Kidney (tissue), 14 donors: ENCODE measurements around the gene NF1. TPM values are rescaled to one million over a fixed set of nuclear protein-coding genes. Genes with fewer than 3 reads are reported as not detected.

ENCODE experiments used
- DNase-seq, 5 donors: peaks; one replicate each; pipeline ENCODE4 v3.0.0-alpha.2; 2013 to 2020
- FAIRE-seq: peaks from 2 replicates; lab custom pipeline; 2012; peaks lifted over from hg19 to GRCh38; lab: Jason Lieb, UNC
- H3K27ac ChIP-seq, 2 donors: one replicate each; pipeline ENCODE4 v1.7.0; 2013; ENCODE audit warnings: low read depth in 2 of 2, low read length in 2 of 2, inconsistent platforms in 1 of 2
- H3K27me3 ChIP-seq: one replicate; pipeline ENCODE4 v1.7.1; 2013; ENCODE audit warnings: low read length, inconsistent platforms; ENCODE audit not compliant: control insufficient read depth, insufficient read depth
- H3K36me3 ChIP-seq, 3 donors: one replicate each; pipeline versions ENCODE4 v1.7.0 to v1.7.1; 2013; ENCODE audit warnings: low read length in 3 of 3, control low read depth in 1 of 3, inconsistent platforms in 1 of 3; ENCODE audit not compliant: insufficient read depth in 3 of 3, control insufficient read depth in 2 of 3
- H3K4me1 ChIP-seq, 3 donors: one replicate each; pipeline versions ENCODE4 v1.7.0 to v1.7.1; 2013; ENCODE audit warnings: low read length in 3 of 3, inconsistent platforms in 1 of 3, low read depth in 1 of 3; ENCODE audit not compliant: control insufficient read depth in 2 of 3, insufficient read depth in 2 of 3
- H3K4me3 ChIP-seq, 3 donors: one replicate each; pipeline versions ENCODE4 v1.7.0 to v1.8.1; 2013; ENCODE audit warnings: low read length in 3 of 3, control low read depth in 1 of 3, inconsistent platforms in 1 of 3
- H3K9ac ChIP-seq, 3 donors: one replicate each; pipeline versions ENCODE4 v1.7.0 to v1.7.1; 2013; ENCODE audit warnings: low read length in 3 of 3, control low read depth in 1 of 3, inconsistent platforms in 1 of 3
- H3K9me3 ChIP-seq, 3 donors: one replicate each; pipeline versions ENCODE4 v1.7.0 to v1.7.1; 2013; ENCODE audit warnings: low read length in 3 of 3, control low read depth in 1 of 3, inconsistent platforms in 1 of 3; ENCODE audit not compliant: control insufficient read depth in 2 of 3, insufficient read depth in 1 of 3
- intact Hi-C: fragments of 100-400 bp; cut with DNase I; formaldehyde crosslinking; loops from one replicate; pipeline ENCODE4 v1.11.1; 2022
- polyA plus RNA-seq: library from polyadenylated mRNA; stranded (reverse); fragments of 350-450 nt; fragmentation: Illumina TruSeq; extraction: RNeasy Lipid Tissue Mini Kit (QIAGEN cat#74804); gene quantifications from one replicate; pipeline ENCODE4 v1.2.3, GENCODE V29; 2014; ENCODE audit warnings: low read depth, low replicate concordance; ENCODE audit not compliant: insufficient read depth
- total RNA-seq: library from RNA; stranded (reverse); fragmentation: NEBNext Ultra II Directional; extraction: Animal tissue kit (Norgen Biotek cat#: 25700); gene quantifications from one replicate; pipeline ENCODE4 v1.2.1, GENCODE V29; 2021
- TF ChIP-seq, protein P1 (sequence below): IDR thresholded peaks from 3 replicates; pipeline ENCODE4 v1.5.1; 2012; ENCODE audit warnings: mild to moderate bottlenecking, moderate library complexity, borderline replicate concordance; ENCODE audit not compliant: insufficient read depth; ENCODE audit errors: extremely low read depth
- donor health status: control.
- donor health status: control.
- donor health status: control.
- donor health status: control.
- donor health status: control.
- donor health status: DM: yes; HTN: yes; CAD: no.
- donor health status: Normal renal cell carcinoma (clear cell type).

The NF1 gene
- total and polyA plus RNA-seq, 2 donors from 2014 or later, result 7.8 to 61.3 TPM

DNA sequence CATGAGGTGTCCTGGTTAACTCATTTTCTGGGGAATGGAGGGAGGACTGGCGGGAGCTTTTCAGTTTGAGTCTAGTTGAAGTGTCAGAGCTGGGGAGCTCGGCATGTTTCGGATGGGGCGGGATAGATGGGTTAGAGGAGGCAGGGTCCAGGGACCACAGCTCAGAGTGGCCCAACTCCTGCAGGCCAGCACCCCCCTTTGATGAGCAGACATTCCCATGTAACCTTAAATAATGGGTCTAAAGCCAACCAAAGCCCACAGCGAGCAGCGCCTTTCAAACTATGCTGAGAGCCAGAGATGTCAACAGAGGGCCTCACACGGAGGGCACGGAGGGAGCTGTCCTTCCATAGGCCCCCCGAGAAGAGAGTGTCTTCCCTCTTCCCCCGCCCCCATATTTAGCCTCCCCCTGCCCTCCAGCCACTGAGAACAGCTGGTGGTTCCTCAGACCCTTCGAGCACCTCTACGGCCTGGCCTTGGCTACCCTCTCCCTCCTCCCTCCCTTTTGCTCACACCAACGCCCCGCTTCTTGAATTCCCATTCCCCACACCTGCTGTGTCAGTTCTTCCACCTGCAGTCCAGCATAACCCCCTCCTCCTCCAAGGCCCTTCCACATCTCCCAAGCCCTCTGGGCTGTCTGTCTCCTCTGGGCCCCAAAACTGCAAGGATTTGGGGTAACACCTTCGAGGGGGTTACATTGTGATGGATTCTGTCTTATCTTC, 318.5 kb downstream of the NF1 start:
- FAIRE-seq, result no peak
- Histone ChIP-seq H3K36me3 (no peaks in the 10 kb centered on the region), H3K27me3 (no peaks in the 10 kb centered on the region), H3K4me3 (no peak overlapping the region), H3K9me3 (no peaks in the 10 kb centered on the region), H3K9ac (no peak overlapping the region), H3K27ac (no peak overlapping the region), H3K4me1 (no peaks in the 10 kb centered on the region)
- peak in 1 of 5 donors; percentile 45 for DNase-seq
- intact Hi-C loops, result no loop called here
- TF ChIP-seq, protein P1, sequence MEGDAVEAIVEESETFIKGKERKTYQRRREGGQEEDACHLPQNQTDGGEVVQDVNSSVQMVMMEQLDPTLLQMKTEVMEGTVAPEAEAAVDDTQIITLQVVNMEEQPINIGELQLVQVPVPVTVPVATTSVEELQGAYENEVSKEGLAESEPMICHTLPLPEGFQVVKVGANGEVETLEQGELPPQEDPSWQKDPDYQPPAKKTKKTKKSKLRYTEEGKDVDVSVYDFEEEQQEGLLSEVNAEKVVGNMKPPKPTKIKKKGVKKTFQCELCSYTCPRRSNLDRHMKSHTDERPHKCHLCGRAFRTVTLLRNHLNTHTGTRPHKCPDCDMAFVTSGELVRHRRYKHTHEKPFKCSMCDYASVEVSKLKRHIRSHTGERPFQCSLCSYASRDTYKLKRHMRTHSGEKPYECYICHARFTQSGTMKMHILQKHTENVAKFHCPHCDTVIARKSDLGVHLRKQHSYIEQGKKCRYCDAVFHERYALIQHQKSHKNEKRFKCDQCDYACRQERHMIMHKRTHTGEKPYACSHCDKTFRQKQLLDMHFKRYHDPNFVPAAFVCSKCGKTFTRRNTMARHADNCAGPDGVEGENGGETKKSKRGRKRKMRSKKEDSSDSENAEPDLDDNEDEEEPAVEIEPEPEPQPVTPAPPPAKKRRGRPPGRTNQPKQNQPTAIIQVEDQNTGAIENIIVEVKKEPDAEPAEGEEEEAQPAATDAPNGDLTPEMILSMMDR, result no peak

DNA sequence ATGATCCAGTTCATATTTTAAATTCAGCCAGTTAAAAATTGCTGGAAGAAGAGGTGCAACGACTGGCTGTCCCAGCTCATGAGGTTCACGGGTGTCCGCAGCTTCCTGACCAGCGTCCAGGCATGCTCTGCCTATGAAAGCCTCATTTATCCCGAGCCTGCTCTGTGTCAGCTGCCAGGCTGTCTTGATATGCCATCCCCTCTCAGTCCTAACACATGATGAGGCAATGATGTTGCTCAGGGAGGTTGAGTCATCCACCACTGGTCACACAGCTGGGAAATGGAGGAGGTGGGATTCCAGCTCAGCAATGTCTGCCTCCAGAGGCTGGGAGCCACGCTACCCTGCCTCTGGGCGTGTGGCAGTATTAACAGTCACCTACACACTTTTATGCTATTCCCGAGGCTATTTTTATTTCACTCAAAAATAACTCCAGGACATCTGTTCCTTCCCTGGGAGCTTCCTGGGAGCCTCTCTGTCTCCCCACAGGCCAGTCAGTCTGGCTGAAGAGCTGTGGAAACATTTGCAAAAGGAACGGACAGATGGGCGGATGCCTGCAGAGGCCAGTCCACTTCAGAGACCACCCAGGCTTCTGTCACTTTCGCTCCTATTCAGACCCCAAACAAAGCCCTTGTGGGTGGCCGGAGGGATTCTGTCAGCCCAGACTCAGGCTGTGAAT, 319.2 kb downstream of the NF1 start:
- TF ChIP-seq, protein P1, result no peak
- no peaks in the 10 kb centered on the region for H3K4me1 ChIP-seq
- H3K9ac ChIP-seq, result no peak overlapping the region
- no peaks in the 10 kb centered on the region for H3K9me3 ChIP-seq
- peak in 1 of 5 donors; percentile 12 for DNase-seq
- no peaks in the 10 kb centered on the region for H3K27me3 ChIP-seq
- intact Hi-C loops, result no loop called here
- no peak overlapping the region for H3K27ac ChIP-seq
- H3K36me3 ChIP-seq, result no peaks in the 10 kb centered on the region
- FAIRE-seq, result no peak
- H3K4me3 ChIP-seq, result no peak overlapping the region

DNA sequence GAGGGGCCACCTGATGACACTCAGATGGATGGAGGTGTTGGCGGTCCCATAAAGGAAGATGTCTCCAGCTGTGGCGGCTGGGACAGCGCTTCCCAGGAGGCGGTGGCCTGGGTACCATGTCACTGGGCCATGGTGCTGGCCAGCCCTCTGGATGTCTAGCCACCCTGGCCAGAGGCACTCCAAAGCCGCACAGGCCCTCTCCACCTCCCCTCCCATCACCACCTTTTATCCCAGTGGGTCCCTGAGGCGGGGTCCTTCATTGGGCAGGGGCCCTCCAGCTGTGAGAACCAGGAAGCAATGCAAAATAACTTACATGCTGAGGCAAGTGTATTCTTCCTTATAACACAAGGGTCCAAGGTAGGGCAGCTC, 319.8 kb downstream of the NF1 start:
- intact Hi-C loops, result no loop called here
- peak in 1 of 5 donors; percentile 35 for DNase-seq
- no peak for FAIRE-seq
- Histone ChIP-seq H3K4me1 (no peaks in the 10 kb centered on the region), H3K27ac (no peak overlapping the region), H3K9ac (no peak overlapping the region), H3K9me3 (no peaks in the 10 kb centered on the region), H3K27me3 (no peaks in the 10 kb centered on the region), H3K4me3 (no peak overlapping the region), H3K36me3 (no peaks in the 10 kb centered on the region)
- TF ChIP-seq, protein P1, result no peak
